Measurements from ENCODE around the gene OPCML.

DNA sequence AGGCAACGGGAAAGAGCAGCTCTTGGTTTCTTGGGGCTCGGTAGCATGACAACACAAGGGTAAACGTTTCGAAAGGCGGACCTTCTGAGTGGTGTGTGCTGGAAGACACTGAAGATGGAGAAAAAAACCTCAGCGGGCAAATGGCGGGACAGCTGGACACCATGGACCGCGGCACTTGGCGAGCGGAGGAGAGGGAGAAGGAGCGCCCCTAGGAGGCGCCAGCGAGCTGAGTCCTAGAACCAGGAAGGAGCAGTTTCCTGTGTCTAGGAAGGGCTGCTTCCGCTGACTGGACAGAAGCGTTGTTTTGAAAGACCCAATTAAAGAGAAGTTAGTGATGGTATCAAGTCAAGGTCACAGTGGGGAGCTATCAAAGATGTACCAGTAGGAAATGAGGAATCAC is 44.0 kb upstream of the OPCML start:
- TF ChIP-seq POLR2A (IDR thresholded peaks at IDR 0.05): no peak
- TF ChIP-seq CTCF (IDR thresholded peaks at IDR 0.05): no peak
